ENCODE data around the gene F2RL1. TPM values are rescaled to one million over a fixed set of nuclear protein-coding genes. Genes with fewer than 3 reads are reported as not detected.

The F2RL1 gene
- total and polyA plus RNA-seq, 2 of the 13 experiments (the other 11 are each of a cell fraction or from before 2014, with no cell fraction given) = 9.9 to 23.0 TPM

GRCh38 chr5:76818844-76819831 lies at the start of gene F2RL1 (continued):
- TF ChIP-seq ARID3A (IDR thresholded peaks at IDR 0.05; ENCODE audit: low read depth, low read length) (no peak), EZH2 (conservative IDR thresholded peaks at IDR 0.05; ENCODE audit: low read depth, low read length) (no peak), ZNF644 (CRISPR knock-in tag; IDR thresholded peaks at IDR 0.05; ENCODE audit: low read depth) (no peak), TRIM24 (CRISPR knock-in tag; IDR thresholded peaks at IDR 0.05) (no peak), ZKSCAN5 (CRISPR knock-in tag; IDR thresholded peaks at IDR 0.05) (no peak), ZNF160 (CRISPR knock-in tag; IDR thresholded peaks at IDR 0.05) (no peak; the same call in 1 of the 2 replicates), SP4 (CRISPR knock-in tag; IDR thresholded peaks at IDR 0.05) (no peak), ZNF180 (CRISPR knock-in tag; IDR thresholded peaks at IDR 0.05; ENCODE audit: borderline replicate concordance, low read depth) (no peak), EHMT2 (IDR thresholded peaks at IDR 0.05; ENCODE audit: borderline replicate concordance, low read depth, low read length) (no peak), HES4 (CRISPR knock-in tag; IDR thresholded peaks at IDR 0.05; ENCODE audit: borderline replicate concordance) (no peak), RELA (CRISPR knock-in tag; IDR thresholded peaks at IDR 0.05) (peak; percentile 26; the same call in 1 of the 2 replicates), ZMYM2 (CRISPR knock-in tag; IDR thresholded peaks at IDR 0.05) (no peak), RBM39 (IDR thresholded peaks at IDR 0.05; ENCODE audit: low read depth, low read length, poor library complexity, severe bottlenecking) (no peak), ISX (CRISPR knock-in tag; conservative IDR thresholded peaks at IDR 0.05) (no peak; the same call in 1 of the 2 replicates), MAFG (CRISPR knock-in tag; IDR thresholded peaks at IDR 0.05) (no peak), ZHX1 (CRISPR knock-in tag; IDR thresholded peaks at IDR 0.05; ENCODE audit: low read depth) (peak; percentile 53; the same call in 1 of the 2 replicates)
- TF ChIP-seq, protein P1, sequence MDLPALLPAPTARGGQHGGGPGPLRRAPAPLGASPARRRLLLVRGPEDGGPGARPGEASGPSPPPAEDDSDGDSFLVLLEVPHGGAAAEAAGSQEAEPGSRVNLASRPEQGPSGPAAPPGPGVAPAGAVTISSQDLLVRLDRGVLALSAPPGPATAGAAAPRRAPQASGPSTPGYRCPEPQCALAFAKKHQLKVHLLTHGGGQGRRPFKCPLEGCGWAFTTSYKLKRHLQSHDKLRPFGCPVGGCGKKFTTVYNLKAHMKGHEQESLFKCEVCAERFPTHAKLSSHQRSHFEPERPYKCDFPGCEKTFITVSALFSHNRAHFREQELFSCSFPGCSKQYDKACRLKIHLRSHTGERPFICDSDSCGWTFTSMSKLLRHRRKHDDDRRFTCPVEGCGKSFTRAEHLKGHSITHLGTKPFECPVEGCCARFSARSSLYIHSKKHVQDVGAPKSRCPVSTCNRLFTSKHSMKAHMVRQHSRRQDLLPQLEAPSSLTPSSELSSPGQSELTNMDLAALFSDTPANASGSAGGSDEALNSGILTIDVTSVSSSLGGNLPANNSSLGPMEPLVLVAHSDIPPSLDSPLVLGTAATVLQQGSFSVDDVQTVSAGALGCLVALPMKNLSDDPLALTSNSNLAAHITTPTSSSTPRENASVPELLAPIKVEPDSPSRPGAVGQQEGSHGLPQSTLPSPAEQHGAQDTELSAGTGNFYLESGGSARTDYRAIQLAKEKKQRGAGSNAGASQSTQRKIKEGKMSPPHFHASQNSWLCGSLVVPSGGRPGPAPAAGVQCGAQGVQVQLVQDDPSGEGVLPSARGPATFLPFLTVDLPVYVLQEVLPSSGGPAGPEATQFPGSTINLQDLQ (CRISPR knock-in tag; IDR thresholded peaks at IDR 0.05) = no peak
- TF ChIP-seq, protein P2, sequence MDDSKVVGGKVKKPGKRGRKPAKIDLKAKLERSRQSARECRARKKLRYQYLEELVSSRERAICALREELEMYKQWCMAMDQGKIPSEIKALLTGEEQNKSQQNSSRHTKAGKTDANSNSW (CRISPR knock-in tag; IDR thresholded peaks at IDR 0.05; ENCODE audit: borderline replicate concordance) = no peak

All from HepG2 (cell line).